Activated T-cell treated with anti-CD3 and anti-CD28 coated beads, Interleukin-2, amount 50 U/mL, for 4 hours (primary cell): ENCODE measurements around the gene PACRG. TPM values are rescaled to one million over a fixed set of nuclear protein-coding genes. Genes with fewer than 3 reads are reported as not detected.

ENCODE experiments used
- ATAC-seq, 2 donors: fragments of 200-7000 bp; cut with Tn5 transposase; one replicate each; pipeline ENCODE4 v1.10.0; 2021
- DNase-seq: peaks from one replicate; pipeline ENCODE4 v3.0.0-alpha.2; 2020
- H3K27me3 Mint-ChIP-seq: one replicate; pipeline ENCODE4 v1.8.0; 2021; ENCODE audit warnings: low read depth, mixed read lengths
- H3K36me3 Mint-ChIP-seq: one replicate; pipeline ENCODE4 v1.8.0; 2022; ENCODE audit warnings: mixed read lengths; ENCODE audit not compliant: insufficient read depth
- H3K4me1 Mint-ChIP-seq: one replicate; pipeline ENCODE4 v1.8.0; 2021; ENCODE audit warnings: low read depth, mixed read lengths
- H3K4me3 Mint-ChIP-seq: one replicate; pipeline ENCODE4 v1.8.0; 2021; ENCODE audit warnings: mild to moderate bottlenecking, moderate library complexity, mixed read lengths
- H3K9me3 Mint-ChIP-seq: one replicate; pipeline ENCODE4 v1.8.0; 2021; ENCODE audit warnings: mixed read lengths
- total RNA-seq, 3 donors: library from RNA; stranded (reverse); gene quantifications; one replicate each; pipeline ENCODE4 v1.2.1, GENCODE V29; 2021

Gene PACRG
- total RNA-seq, 3 donors from 2014 or later: not detected

DNA sequence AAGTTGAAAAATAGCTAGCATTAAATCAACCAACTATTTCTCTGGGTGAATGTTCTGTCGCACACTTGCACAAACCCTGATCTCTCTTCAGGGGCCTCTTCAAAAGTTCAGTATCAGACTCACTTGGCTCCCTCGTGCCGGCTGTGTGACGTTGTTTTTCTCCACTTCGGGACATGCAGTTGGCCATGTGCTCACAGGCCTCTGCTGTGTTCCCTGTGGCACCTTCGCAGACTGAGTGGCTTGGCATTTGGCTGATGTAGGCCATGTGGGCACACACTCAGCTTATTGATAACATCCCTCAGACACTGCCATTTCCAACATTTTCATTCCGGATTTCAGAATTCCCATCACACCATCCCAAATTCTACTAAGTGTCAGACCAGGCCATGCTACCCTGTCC is 49.3 kb downstream of the PACRG start:
- Mint-ChIP-seq H3K4me3 (no peak overlapping the region), H3K27me3 (no peaks in the 10 kb centered on the region), H3K9me3 (peaks cover 19% of the 10 kb centered on the region), H3K36me3 (no peaks in the 10 kb centered on the region), H3K4me1 (no peaks in the 10 kb centered on the region)
- DNase-seq (no peak), ATAC-seq (no peak)

- H3K36me3 Mint-ChIP-seq: no peaks in the 10 kb centered on the region
- DNase-seq (no peak), ATAC-seq (no peak)
- H3K4me3 Mint-ChIP-seq: no peak overlapping the region
- H3K4me1 Mint-ChIP-seq: no peaks in the 10 kb centered on the region
- peaks cover 19% of the 10 kb centered on the region for H3K9me3 Mint-ChIP-seq
- H3K27me3 Mint-ChIP-seq: no peaks in the 10 kb centered on the region
These were observed 50.8 kb downstream of the PACRG start for GRCh38 chr6:162778603-162779002.

DNA sequence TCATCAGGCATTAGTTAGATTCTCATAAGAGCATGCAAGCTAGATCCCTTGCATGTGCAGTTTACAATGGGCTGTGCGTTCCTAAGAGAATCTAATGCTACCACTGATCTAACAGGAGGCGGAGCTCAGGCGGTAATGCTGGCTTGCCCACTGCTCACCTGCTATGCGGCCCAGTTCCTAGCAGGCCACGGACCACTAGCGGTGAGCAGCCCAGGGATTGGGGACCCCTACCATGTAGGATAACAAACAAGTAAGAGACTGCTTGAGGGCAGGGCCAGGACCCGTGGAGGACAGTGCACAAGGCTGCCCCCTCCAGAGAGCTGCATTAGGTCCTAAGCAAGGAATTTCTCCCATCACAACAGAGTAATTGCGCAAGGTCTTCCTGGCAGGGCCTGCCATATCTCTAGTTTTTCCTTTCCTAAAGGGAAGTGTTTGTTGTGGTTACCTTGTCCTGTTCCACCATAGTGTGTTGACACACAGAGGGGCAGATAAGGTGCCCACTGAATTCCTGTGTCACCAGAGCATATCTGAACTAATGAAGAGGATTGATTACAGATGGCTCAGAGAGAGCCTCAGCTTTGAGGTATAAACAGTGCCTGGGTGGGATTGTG is 58.0 kb downstream of the PACRG start:
- H3K4me3 Mint-ChIP-seq: no peak overlapping the region
- H3K27me3 Mint-ChIP-seq: no peaks in the 10 kb centered on the region
- peaks cover 10% of the 10 kb centered on the region for H3K9me3 Mint-ChIP-seq
- no peaks in the 10 kb centered on the region for H3K4me1 Mint-ChIP-seq
- DNase-seq (no peak), ATAC-seq (no peak)
- H3K36me3 Mint-ChIP-seq: peaks cover 2% of the 10 kb centered on the region

- H3K36me3 Mint-ChIP-seq: no peaks in the 10 kb centered on the region
- peaks cover 10% of the 10 kb centered on the region for H3K4me1 Mint-ChIP-seq
- peak; percentile 76 to 80 for ATAC-seq
- no peaks in the 10 kb centered on the region for H3K9me3 Mint-ChIP-seq
- DNase-seq: no peak
- H3K27me3 Mint-ChIP-seq: no peaks in the 10 kb centered on the region
- no peak overlapping the region for H3K4me3 Mint-ChIP-seq
These were observed 70.9 kb downstream of the PACRG start for GRCh38 chr6:162798546-162799266.

DNA sequence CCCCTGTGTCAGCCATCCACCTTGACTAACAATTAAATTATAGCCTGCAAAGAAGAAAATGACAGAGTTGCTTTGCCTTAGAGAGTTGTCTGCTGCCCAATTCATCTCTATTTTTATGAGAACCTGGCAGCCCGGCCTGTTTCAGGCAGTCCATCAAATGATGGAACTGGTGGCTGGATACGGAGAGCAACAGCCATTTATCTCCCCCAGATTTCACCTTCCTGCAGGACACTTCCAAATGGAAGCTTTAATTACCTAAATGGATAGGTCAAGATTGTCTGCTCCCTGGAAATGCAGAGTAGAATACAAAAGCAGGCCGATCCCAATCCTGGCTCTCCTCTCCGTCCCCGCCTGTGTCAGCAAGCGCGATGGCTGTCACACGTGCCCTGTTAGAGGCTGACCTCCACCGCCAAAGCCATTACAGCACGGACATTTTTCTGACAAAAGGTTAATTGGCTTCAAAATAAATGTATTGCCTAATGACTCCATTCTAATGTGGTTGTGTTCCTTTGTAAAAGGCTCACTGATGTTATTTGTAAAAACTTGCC is 86.7 kb downstream of the PACRG start:
- DNase-seq (no peak), ATAC-seq (no peak)
- Mint-ChIP-seq H3K9me3 (peaks cover 7% of the 10 kb centered on the region), H3K4me3 (no peak overlapping the region), H3K36me3 (no peaks in the 10 kb centered on the region), H3K4me1 (no peaks in the 10 kb centered on the region), H3K27me3 (no peaks in the 10 kb centered on the region)

- H3K4me3 Mint-ChIP-seq: no peak overlapping the region
- no peaks in the 10 kb centered on the region for H3K4me1 Mint-ChIP-seq
- H3K9me3 Mint-ChIP-seq: no peaks in the 10 kb centered on the region
- no peak for DNase-seq
- H3K27me3 Mint-ChIP-seq: no peaks in the 10 kb centered on the region
- H3K36me3 Mint-ChIP-seq: no peaks in the 10 kb centered on the region
- no peak for ATAC-seq
These were observed 89.4 kb downstream of the PACRG start for GRCh38 chr6:162817196-162817595.

DNA sequence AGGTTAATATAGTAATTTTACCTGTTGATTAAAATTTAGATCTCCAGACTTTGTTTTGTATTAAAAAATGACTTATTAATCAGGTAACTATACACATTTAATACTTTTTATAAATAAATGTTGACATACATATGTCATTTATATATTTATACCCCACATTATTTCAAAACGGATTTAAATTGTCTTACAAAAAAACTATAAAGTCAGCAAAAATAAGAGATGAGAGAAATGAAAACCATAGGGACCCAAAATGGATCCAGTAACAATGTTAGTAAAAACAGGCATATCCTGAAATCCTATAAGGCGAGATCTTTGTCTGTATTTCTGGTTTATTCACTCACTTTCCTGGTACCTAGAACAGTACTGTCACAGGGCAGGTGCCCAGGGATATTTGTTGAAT is 91.5 kb downstream of the PACRG start:
- Mint-ChIP-seq H3K9me3 (no peaks in the 10 kb centered on the region), H3K4me1 (no peaks in the 10 kb centered on the region), H3K36me3 (no peaks in the 10 kb centered on the region), H3K27me3 (no peaks in the 10 kb centered on the region), H3K4me3 (no peak overlapping the region)
- DNase-seq (no peak), ATAC-seq (no peak)

DNA sequence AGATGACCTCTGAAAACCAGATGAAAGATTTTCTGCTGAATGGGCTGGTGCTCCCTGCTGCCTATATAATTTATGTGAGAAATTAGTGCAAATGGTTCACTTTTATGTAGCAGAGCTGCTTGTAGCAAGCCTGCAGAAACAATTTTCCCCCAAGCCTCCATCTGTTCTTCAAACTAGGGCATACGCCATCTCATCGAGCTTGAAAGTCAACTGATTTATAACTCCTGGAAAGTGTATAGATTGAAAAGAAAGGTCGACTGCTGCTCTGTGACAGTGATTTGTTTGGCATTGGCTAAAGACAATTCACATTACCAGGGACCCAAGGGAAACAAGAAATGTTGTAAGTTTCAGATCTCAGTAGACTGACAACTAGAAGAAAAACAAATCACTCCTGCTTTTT is 93.3 kb downstream of the PACRG start:
- H3K4me1 Mint-ChIP-seq: peaks cover 2% of the 10 kb centered on the region
- DNase-seq: no peak
- no peaks in the 10 kb centered on the region for H3K9me3 Mint-ChIP-seq
- H3K27me3 Mint-ChIP-seq: no peaks in the 10 kb centered on the region
- no peak overlapping the region for H3K4me3 Mint-ChIP-seq
- H3K36me3 Mint-ChIP-seq: no peaks in the 10 kb centered on the region
- ATAC-seq: no peak

GRCh38 chr6:162825597-162825996 is 97.8 kb downstream of the PACRG start:
- Mint-ChIP-seq H3K4me1 (peaks cover 6% of the 10 kb centered on the region), H3K4me3 (no peak overlapping the region), H3K9me3 (no peaks in the 10 kb centered on the region), H3K27me3 (no peaks in the 10 kb centered on the region), H3K36me3 (no peaks in the 10 kb centered on the region)
- no peak for ATAC-seq
- no peak for DNase-seq

DNA sequence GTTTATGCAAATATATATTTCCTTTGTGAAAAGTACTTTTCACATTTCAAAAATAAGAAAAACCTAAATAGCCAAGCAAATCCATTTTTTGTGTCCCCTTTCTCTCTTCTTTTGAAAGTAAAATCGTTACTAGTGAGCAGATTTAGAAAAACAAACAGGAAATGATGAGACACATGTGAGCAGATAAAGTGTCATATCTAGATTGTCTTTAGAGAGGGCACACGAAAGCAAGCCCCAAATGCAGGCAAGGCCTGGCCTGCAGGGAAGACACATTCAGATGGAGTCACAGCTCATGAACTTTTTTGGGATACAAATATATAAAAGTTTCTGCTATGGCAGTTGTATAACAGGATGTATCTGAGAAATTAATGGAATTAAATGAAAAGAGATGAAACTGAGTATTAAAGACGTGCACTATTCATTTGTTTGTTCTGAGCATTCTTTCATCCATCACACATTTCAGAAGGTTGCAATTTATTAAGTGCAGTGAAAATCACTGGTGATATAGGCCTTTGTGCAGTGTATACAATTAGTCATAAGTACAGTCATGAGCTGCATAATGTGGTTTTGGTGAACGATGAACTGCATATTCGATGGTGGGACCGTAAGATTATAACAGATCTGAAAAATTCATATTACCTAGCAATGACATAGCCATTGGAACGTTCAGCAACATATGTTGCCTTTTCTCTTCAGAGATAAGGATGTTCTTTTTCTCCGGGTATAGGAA is 101.4 kb downstream of the PACRG start:
- no peak overlapping the region for H3K4me3 Mint-ChIP-seq
- peaks cover 3% of the 10 kb centered on the region for H3K9me3 Mint-ChIP-seq
- ATAC-seq (no peak), DNase-seq (no peak)
- no peaks in the 10 kb centered on the region for H3K27me3 Mint-ChIP-seq
- peaks cover 6% of the 10 kb centered on the region for H3K4me1 Mint-ChIP-seq
- H3K36me3 Mint-ChIP-seq: no peaks in the 10 kb centered on the region

DNA sequence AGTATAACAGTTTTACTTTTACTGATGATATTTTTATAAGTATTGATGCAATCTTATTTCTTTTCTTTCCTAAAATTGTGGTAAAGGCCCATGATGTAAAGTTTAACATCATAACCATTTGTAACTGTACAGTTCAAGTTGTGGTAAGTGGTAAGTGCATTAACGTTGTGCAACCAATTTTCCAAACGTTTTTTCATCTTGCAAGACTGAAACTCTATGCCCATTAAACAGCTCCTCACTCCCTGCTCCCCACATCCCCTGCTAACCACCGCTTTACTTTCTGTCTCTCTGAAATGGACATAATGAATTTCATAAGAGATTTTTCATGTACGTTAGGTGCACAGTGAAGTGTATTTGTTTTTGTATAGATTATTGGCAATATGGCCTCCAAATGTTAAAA is 106.0 kb downstream of the PACRG start:
- Mint-ChIP-seq H3K27me3 (no peaks in the 10 kb centered on the region), H3K9me3 (peaks cover 7% of the 10 kb centered on the region), H3K36me3 (no peaks in the 10 kb centered on the region), H3K4me3 (no peak overlapping the region), H3K4me1 (no peaks in the 10 kb centered on the region)
- DNase-seq: no peak
- no peak for ATAC-seq

DNA sequence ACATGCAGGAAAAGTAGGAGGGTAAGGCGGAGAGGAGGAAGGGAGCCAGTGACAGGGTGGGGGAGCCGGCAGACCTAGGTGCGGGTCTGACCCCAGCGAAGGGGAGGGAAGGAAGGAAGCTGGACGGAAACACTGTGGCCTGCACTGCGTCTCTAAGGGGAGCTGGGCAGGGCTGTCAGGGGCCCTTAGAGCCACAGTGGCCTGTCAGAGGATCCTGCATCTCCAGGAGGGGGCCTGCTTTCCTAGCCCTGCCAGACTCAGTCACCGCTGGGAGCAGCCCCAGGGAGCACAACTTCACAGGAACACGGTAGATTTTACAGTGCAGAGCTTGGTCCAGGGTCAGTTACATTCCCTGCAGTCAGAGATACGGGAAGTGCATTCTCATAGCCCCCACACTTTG is 118.2 kb downstream of the PACRG start:
- DNase-seq (no peak), ATAC-seq (no peak)
- Mint-ChIP-seq H3K9me3 (no peaks in the 10 kb centered on the region), H3K36me3 (no peaks in the 10 kb centered on the region), H3K4me1 (no peaks in the 10 kb centered on the region), H3K4me3 (no peak overlapping the region), H3K27me3 (no peaks in the 10 kb centered on the region)

GRCh38 chr6:162846723-162847122 is 118.9 kb downstream of the PACRG start:
- no peaks in the 10 kb centered on the region for H3K4me1 Mint-ChIP-seq
- no peaks in the 10 kb centered on the region for H3K9me3 Mint-ChIP-seq
- H3K36me3 Mint-ChIP-seq: no peaks in the 10 kb centered on the region
- H3K4me3 Mint-ChIP-seq: no peak overlapping the region
- H3K27me3 Mint-ChIP-seq: no peaks in the 10 kb centered on the region
- ATAC-seq: no peak
- no peak for DNase-seq

DNA sequence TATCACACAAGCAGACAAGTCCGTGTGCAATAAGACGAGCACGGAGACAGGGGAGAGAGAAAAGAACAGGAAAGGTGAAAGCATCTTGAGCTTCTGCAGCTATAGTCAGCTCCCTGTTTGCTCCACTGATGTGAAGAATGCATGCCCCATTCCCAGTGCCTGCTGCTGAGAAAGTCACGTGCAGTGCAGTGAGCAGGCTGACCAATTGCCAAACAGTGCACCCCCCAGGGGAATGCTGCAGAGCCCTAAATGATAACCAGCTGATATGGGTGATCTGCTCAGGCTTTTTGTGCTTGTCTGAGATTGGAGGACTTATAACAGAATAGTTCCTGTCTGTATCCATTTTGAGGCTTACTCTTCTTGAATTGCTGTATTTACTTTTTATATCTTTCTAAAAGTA is 121.5 kb downstream of the PACRG start:
- ATAC-seq (no peak), DNase-seq (no peak)
- no peaks in the 10 kb centered on the region for H3K27me3 Mint-ChIP-seq
- no peaks in the 10 kb centered on the region for H3K9me3 Mint-ChIP-seq
- H3K36me3 Mint-ChIP-seq: no peaks in the 10 kb centered on the region
- H3K4me3 Mint-ChIP-seq: no peak overlapping the region
- no peaks in the 10 kb centered on the region for H3K4me1 Mint-ChIP-seq

GRCh38 chr6:162852192-162852591 is 124.4 kb downstream of the PACRG start:
- H3K4me3 Mint-ChIP-seq: no peak overlapping the region
- ATAC-seq (no peak), DNase-seq (no peak)
- no peaks in the 10 kb centered on the region for H3K36me3 Mint-ChIP-seq
- H3K9me3 Mint-ChIP-seq: no peaks in the 10 kb centered on the region
- H3K27me3 Mint-ChIP-seq: no peaks in the 10 kb centered on the region
- no peaks in the 10 kb centered on the region for H3K4me1 Mint-ChIP-seq
